Measurements from ENCODE around the gene RAP2A.

DNA sequence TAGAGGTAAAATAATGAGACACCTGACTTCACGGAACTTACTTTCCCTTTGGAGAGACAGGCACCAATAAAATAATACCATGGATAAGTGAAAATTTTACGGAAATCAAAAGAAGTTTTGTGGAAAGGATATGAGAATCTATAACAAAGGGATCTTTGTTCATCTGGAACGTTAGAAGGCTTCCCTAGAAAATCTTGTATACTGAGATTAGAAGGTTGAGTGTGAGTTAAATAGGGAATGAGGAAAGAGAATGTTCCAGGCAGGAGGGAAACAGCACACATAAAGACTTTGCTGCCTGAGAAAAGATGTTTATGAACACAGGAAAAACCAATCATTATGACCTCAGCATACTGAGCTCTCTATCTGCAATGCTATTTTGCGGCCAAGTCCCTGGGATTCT lies 19.6 kb upstream of the RAP2A start:
- TF ChIP-seq CTCF (IDR thresholded peaks at IDR 0.05; ENCODE audit: poor library complexity) (no peak), EZH2 (IDR thresholded peaks at IDR 0.05; ENCODE audit: borderline replicate concordance) (no peak)

Data from hepatocyte (in vitro differentiated cells).